ENCODE data around the gene TMEM263. TPM values are rescaled to one million over a fixed set of nuclear protein-coding genes. Genes with fewer than 3 reads are reported as not detected.

TMEM263 gene
- total and polyA plus RNA-seq, 3 experiments from 2014 or later, result 22.7 to 25.3 (median 24.9) TPM

DNA sequence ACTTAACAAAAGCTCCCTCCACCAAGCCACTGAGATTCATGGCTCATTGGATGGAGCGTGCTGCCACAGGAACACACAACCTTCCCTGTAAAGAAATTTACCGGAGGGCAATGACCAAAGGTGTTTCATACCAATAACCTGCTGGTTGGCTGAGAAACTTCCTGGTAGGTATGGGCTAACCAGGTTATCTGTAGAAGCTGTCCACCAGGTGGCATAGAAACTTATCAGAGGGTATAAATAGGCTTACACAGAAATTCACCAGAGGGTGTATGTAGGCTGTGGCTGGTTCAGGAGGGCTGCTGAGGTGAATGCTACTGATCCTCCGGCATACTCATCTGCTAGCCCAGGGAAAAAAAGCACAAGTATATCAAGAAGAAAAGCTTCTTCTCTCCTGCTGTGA, 58.3 kb downstream of the TMEM263 start:
- Mint-ChIP-seq H3K36me3 (peaks cover 6 to 30% (median 15%) of the 10 kb centered on the region in 3 donors), H3K27me3 (no peaks in the 10 kb centered on the region), H3K4me3 (no peak overlapping the region), H3K27ac (peak overlapping the region in 1 of 8 donors; percentile 73), H3K9me3 (no peaks in the 10 kb centered on the region), H3K4me1 (peaks cover 0 to 4% (median 2%) of the 10 kb centered on the region in 3 donors)
- ChIA-PET POLR2A (interaction anchor here (0.7 to 1.3 kb wide), 2 partner anchors 13 to 79 kb away, joined by 3 read pairs; partner anchors contain the start of gene CRY1), CTCF (interaction anchor here (0.8 to 2.0 kb wide), 11 partner anchors 9 to 91 kb away, joined by 3 to 19 read pairs (median 4); partner anchors contain the start of genes CRY1 and TMEM263)
- Histone ChIP-seq H3K27ac (ENCODE audit: low read depth, low read length) (no peak overlapping the region), H3K4me3 (ENCODE audit: low read length) (no peak overlapping the region), H3K27me3 (ENCODE audit: insufficient read depth, low read length, poor library complexity, severe bottlenecking) (no peaks in the 10 kb centered on the region), H3K9me3 (ENCODE audit: low read length) (no peaks in the 10 kb centered on the region), H3K4me1 (ENCODE audit: insufficient read depth, low read length) (no peaks in the 10 kb centered on the region), H3K36me3 (ENCODE audit: insufficient read depth, low read length) (no peaks in the 10 kb centered on the region)
- peak in 4 of 5 donors; percentile 3 to 51 (median 22) for DNase-seq

DNA sequence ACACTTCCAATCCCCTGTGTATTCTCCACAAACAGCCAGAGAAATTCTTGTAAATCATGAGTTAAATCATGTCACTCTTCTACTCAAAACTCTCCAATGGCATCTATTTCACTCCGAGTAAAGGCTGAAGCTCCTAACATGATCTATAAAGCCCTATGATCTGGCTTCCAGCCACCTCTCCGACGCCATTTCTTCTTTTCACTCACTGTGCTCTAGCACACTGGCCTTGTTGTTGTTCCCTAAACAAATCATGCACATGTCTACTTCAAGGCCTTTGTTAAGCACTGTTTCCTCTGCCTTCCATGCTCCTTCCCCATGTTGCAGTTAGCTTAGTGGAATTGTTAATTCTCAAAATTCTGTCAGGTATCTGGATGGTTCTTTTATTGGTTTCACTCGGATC, 61.3 kb downstream of the TMEM263 start:
- H3K27me3 ChIP-seq (ENCODE audit: insufficient read depth, low read length, poor library complexity, severe bottlenecking), result no peaks in the 10 kb centered on the region
- no peaks in the 10 kb centered on the region for H3K36me3 ChIP-seq (ENCODE audit: insufficient read depth, low read length)
- peaks cover 0 to 4% (median 2%) of the 10 kb centered on the region in 3 donors for H3K4me1 Mint-ChIP-seq
- H3K4me3 ChIP-seq (ENCODE audit: low read length), result no peak overlapping the region
- no peaks in the 10 kb centered on the region for H3K9me3 Mint-ChIP-seq
- H3K27ac ChIP-seq (ENCODE audit: low read depth, low read length), result no peak overlapping the region
- peak overlapping the region in 3 of 8 donors; percentile 1 to 86 (median 11) for H3K27ac Mint-ChIP-seq
- ChIA-PET POLR2A (interaction anchor here (0.5 to 0.6 kb wide), 2 partner anchors 10 to 627 kb away, joined by 6 to 13 read pairs; no protein-coding TSS in a partner anchor), CTCF (no interaction called here)
- no peaks in the 10 kb centered on the region for H3K9me3 ChIP-seq (ENCODE audit: low read length)
- H3K36me3 Mint-ChIP-seq, result peaks cover 20 to 41% (median 21%) of the 10 kb centered on the region in 3 donors
- H3K27me3 Mint-ChIP-seq, result no peaks in the 10 kb centered on the region
- no peaks in the 10 kb centered on the region for H3K4me1 ChIP-seq (ENCODE audit: insufficient read depth, low read length)
- DNase-seq, result no peak
- H3K4me3 Mint-ChIP-seq, result no peak overlapping the region

- no peaks in the 10 kb centered on the region for H3K9me3 Mint-ChIP-seq
- H3K4me3 Mint-ChIP-seq, result no peak overlapping the region
- CTCF ChIA-PET, result no interaction called here
Observed at GRCh38 chr12:107019546-107019945, 63.8 kb downstream of the TMEM263 start.

More at GRCh38 chr12:107019546-107019945, 63.8 kb downstream of the TMEM263 start:
- no peaks in the 10 kb centered on the region for H3K36me3 ChIP-seq (ENCODE audit: insufficient read depth, low read length)
- peaks cover 3 to 16% (median 5%) of the 10 kb centered on the region in 3 donors for H3K4me1 Mint-ChIP-seq
- DNase-seq, result no peak
- H3K27me3 ChIP-seq (ENCODE audit: insufficient read depth, low read length, poor library complexity, severe bottlenecking), result no peaks in the 10 kb centered on the region
- no peak overlapping the region for H3K4me3 ChIP-seq (ENCODE audit: low read length)
- POLR2A ChIA-PET, result interaction anchor here (0.6 kb wide), 1 partner anchor 50 kb away, joined by 3 read pairs; no protein-coding TSS in a partner anchor
- H3K9me3 ChIP-seq (ENCODE audit: low read length), result no peaks in the 10 kb centered on the region
- H3K27ac Mint-ChIP-seq, result no peak overlapping the region
- H3K27me3 Mint-ChIP-seq, result no peaks in the 10 kb centered on the region
- H3K4me1 ChIP-seq (ENCODE audit: insufficient read depth, low read length), result no peaks in the 10 kb centered on the region
- peaks cover 19 to 33% (median 20%) of the 10 kb centered on the region in 3 donors for H3K36me3 Mint-ChIP-seq
- no peak overlapping the region for H3K27ac ChIP-seq (ENCODE audit: low read depth, low read length)

Other genes starting within 250 kb of the TMEM263 start
- 10 to 100 TPM in 1 of 2 experiments, 1 to 10 TPM in 1; 9.9 to 11.2 TPM for gene RIC8B, start 181.2 kb upstream of the TMEM263 start, total RNA-seq
- gene RIC8B, start 181.2 kb upstream of the TMEM263 start, polyA plus RNA-seq, result 10.2 TPM
- 1 to 10 TPM; 4.6 to 4.9 TPM for gene MTERF2, start 31.2 kb downstream of the TMEM263 start, total RNA-seq
- gene MTERF2, start 31.2 kb downstream of the TMEM263 start, polyA plus RNA-seq, result 6.4 TPM
- gene CRY1, start 137.6 kb downstream of the TMEM263 start, total RNA-seq, result 10 to 100 TPM; 36.6 to 38.8 TPM
- 29.0 TPM for gene CRY1, start 137.6 kb downstream of the TMEM263 start, polyA plus RNA-seq